GM13976 (cell line): ENCODE measurements around the gene OR51A4.
"Not testable (repeated sequence)": the region's sequence is repeated elsewhere in the genome, so short reads cannot be mapped to it uniquely, and the experiment has no call there.

Experiments used
- DNase-seq: peaks from one replicate; pipeline ENCODE4 v3.0.0; 2012; ENCODE audit warnings: low spot score
- in situ Hi-C: fragments of 300-500 bp; cut with MboI; formaldehyde crosslinking; loops from one replicate; pipeline ENCODE4 v1.12.0; 2022; ENCODE audit warnings: low sequenced_read_pairs, mixed read lengths, inconsistent platforms; ENCODE audit not compliant: unreplicated experiment
- TF ChIP-seq, protein P1 (sequence below): IDR thresholded peaks from 2 replicates; pipeline ENCODE4 v1.5.1; 2012; ENCODE audit warnings: borderline replicate concordance, mild to moderate bottlenecking; ENCODE audit not compliant: insufficient read depth; ENCODE audit errors: extremely low read depth, missing control alignments, control extremely low read depth

OR51A4 gene

DNA sequence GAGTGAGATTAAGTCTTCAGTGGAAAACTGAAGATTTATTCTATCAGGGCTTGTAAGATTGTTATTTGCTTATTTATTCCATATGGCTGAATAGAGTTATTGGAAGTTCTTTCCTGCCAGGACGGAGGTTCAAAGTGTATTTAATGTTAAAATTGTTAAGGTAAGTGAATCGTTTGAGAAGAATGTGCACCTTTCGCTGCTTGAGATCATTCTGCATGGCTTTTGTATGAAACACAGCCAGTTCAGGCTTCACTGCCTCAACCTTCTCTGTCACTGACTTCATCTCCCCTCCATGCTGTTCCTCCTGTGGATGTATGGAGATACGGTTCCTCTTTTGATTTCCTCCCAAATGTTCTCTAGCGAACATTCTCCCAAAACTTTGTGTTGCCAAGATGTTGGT, 28.0 kb upstream of the OR51A4 start:
- no peak for DNase-seq
- TF ChIP-seq, protein P1, sequence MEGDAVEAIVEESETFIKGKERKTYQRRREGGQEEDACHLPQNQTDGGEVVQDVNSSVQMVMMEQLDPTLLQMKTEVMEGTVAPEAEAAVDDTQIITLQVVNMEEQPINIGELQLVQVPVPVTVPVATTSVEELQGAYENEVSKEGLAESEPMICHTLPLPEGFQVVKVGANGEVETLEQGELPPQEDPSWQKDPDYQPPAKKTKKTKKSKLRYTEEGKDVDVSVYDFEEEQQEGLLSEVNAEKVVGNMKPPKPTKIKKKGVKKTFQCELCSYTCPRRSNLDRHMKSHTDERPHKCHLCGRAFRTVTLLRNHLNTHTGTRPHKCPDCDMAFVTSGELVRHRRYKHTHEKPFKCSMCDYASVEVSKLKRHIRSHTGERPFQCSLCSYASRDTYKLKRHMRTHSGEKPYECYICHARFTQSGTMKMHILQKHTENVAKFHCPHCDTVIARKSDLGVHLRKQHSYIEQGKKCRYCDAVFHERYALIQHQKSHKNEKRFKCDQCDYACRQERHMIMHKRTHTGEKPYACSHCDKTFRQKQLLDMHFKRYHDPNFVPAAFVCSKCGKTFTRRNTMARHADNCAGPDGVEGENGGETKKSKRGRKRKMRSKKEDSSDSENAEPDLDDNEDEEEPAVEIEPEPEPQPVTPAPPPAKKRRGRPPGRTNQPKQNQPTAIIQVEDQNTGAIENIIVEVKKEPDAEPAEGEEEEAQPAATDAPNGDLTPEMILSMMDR: no peak
- in situ Hi-C loops: no loop called here

GRCh38 chr11:4962816-4963215, 15.4 kb upstream of the OR51A4 start:
- no peak for DNase-seq
- in situ Hi-C loops: no loop called here
- TF ChIP-seq, protein P1: no peak

DNA sequence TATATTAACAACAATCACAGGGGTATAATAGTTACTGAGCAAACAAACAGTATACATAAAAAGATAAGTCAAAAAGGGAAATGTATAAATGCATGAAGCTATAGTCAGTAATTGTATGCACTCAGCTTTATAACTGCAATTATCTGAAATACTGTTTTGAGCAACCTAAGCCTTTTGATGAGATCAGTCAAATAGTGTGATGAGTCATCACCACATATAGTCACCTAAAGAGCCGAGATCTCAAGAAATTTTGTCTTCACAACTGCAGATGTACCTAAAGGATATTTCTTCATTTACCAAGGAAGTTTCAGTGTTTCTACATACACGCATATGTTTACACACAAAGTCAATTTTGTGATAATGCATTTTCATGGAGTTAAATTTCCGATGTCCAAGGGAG, 13.5 kb upstream of the OR51A4 start:
- in situ Hi-C loops: no loop called here
- TF ChIP-seq, protein P1: no peak
- DNase-seq: no peak

DNA sequence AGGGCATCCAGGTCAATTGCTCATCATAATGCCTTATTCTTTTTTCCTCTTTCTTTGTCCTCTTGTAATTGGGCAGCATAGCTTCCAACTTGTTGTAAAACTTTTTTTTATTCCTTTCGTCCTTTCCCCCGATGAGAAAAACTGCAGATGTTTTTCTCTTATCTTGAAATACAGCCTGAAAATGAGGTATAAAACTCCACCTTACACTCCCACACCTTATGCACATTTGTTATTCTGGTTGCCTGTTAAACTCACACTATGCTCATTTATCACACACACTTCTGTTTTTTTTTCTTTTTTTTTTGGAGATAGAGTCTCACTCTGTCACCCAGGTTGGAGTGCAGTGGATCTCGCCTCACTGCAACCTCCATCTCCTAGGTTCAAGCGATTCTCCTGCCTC, 10.0 kb upstream of the OR51A4 start:
- in situ Hi-C loops: no loop called here
- TF ChIP-seq, protein P1: no peak
- no peak for DNase-seq

DNA sequence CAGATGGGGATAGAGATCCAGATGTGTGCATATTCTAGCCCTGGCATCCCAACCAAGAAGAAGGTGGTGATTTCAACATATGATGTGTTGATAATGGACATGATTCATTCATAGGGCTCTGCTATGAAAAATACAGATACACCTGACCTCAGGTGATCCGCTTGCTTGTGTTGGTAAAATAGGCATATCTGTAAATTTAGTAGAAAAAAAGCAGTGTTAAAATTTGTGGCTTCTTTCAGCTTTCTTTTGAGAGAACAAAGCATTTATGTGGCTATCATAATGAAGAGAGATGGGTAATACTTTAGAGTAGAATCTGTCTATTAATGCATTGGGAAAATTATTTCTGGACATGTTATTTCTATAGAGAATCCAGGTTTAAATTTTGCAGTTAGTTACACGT, 8.2 kb upstream of the OR51A4 start, which contains the start of gene OR51A2:
TSS of gene OR51A2 (minus strand) at position 101 of the 400 bp plus-strand sequence. CDS start at position 101, 0 bp downstream.
- DNase-seq, in situ Hi-C loops: not testable (repeated sequence)

DNA sequence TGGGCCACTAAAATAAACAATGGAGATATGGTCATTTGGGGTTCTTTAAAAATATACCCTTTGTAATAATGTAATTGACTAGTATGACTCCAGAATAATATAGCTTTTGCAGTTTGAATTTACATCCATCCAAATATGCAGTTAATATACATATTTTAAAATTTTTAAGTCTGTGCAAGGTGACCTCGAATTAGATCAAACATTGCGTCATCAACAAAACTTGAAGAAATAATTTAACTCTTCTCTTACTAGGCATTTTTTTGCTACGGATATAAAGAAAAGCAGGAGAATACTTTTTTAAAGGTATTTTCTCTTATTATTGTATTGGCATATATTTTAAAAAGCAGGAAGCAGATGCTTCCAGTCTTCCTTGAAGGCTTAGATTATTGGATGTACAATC, 10.7 kb downstream of the OR51A4 start:
- in situ Hi-C loops: no loop called here
- no peak for DNase-seq
- TF ChIP-seq, protein P1: no peak

DNA sequence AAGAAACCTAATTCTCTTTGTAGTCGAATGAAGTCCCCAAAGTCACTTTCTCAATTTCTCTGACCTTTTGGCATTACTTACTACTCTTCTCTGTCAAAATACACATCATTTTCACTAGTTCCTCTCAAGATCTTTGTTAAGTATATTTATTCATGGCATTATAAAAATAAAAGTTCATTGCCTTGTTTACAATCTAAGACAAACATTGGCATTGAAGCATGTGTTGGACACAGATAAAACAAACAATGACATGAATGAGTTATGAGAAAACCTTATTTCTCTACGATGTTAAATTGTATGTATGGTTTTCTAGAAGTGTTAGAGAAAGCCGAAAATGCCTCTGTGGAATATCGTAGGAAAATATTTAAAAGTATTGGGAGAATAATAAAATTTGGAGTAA, 14.7 kb downstream of the OR51A4 start:
- in situ Hi-C loops: no loop called here
- TF ChIP-seq, protein P1: no peak
- no peak for DNase-seq

GRCh38 chr11:4926608-4927007, 20.8 kb downstream of the OR51A4 start:
- TF ChIP-seq, protein P1: no peak
- no peak for DNase-seq
- in situ Hi-C loops: no loop called here
